K562 (cell line): ENCODE measurements around the gene DNAAF3. TPM values are rescaled to one million over a fixed set of nuclear protein-coding genes. Genes with fewer than 3 reads are reported as not detected.

Experiments used
- ATAC-seq: fragments of 200-7000 bp; cut with Tn5 transposase; 3 replicates; pipeline ENCODE4 v1.9.1; 2020; ENCODE audit warnings: moderate library complexity
- BruUV-seq: library from RNA; stranded (reverse); fragments of 400-500 nt; replicated peaks from 2 replicates; lab custom pipeline; 2021; lab: Mats Ljungman, UMichigan
- CTCF ChIA-PET: fragments of 300-600 bp; formaldehyde crosslinking; extraction: SDS; loops from one replicate; lab custom pipeline; 2021; ENCODE audit warnings: low intra/inter-chr PET ratio; lab: Yijun Ruan, JAX
- POLR2A ChIA-PET: fragments of 300-600, 350-650 bp; sonication (Branson Sonifier 250); formaldehyde crosslinking; extraction: SDS; loops from one replicate; lab custom pipeline; 2021; ENCODE audit warnings: antibody characterized with exemption, inconsistent platforms; lab: Yijun Ruan, JAX
- DNase-seq, 4 experiments: peaks; one replicate each; pipeline versions ENCODE4 v3.0.0 to v3.0.0-alpha.2; 2011 to 2018; ENCODE audit warnings: low spot score in 3 of 4, mixed read lengths in 3 of 4; ENCODE audit errors: extremely low read depth in 1 of 4
- FAIRE-seq: peaks from 2 replicates; lab custom pipeline; 2011; peaks lifted over from hg19 to GRCh38; lab: Jason Lieb, UNC
- H2AFZ ChIP-seq: 2 replicates; pipeline ENCODE4 v1.6.0; 2011; ENCODE audit warnings: low read depth, low read length, control low read depth, inconsistent platforms
- H3K27ac ChIP-seq: fragments of 200-600 bp; 3 replicates; pipeline ENCODE4 v1.8.0; 2011; ENCODE audit warnings: low read depth, mild to moderate bottlenecking, control low read depth, inconsistent platforms, low read length, moderate library complexity, mixed read lengths; ENCODE audit errors: extremely low read depth
- H3K27me3 ChIP-seq, 2 experiments: fragments of 300-600 bp in 1 of 2; 2 replicates in 1 of 2; 3 replicates in 1 of 2; pipeline versions ENCODE4 v1.6.0 to v1.8.0; 2011; ENCODE audit warnings: inconsistent platforms in 2 of 2, low read length in 2 of 2, mild to moderate bottlenecking in 1 of 2, mixed read lengths in 1 of 2, moderate library complexity in 1 of 2; ENCODE audit not compliant: control insufficient read depth in 2 of 2, insufficient read depth in 2 of 2
- H3K36me3 ChIP-seq: fragments of 300-600 bp; 3 replicates; pipeline ENCODE4 v1.8.0; 2011; ENCODE audit warnings: mild to moderate bottlenecking, low read length, inconsistent platforms; ENCODE audit not compliant: control insufficient read depth, insufficient read depth
- H3K4me1 ChIP-seq, 2 experiments: fragments of 200-600 bp in 1 of 2; replicated peaks in 1 of 2; 2 replicates in 1 of 2; 3 replicates in 1 of 2; pipeline versions ENCODE4 v1.5.1 to v1.8.0; 2011; ENCODE audit warnings: inconsistent platforms in 2 of 2, low read length in 2 of 2, mild to moderate bottlenecking in 1 of 2, mixed read lengths in 1 of 2, moderate library complexity in 1 of 2; ENCODE audit not compliant: control insufficient read depth in 2 of 2, insufficient read depth in 2 of 2
- H3K4me2 ChIP-seq: 2 replicates; pipeline ENCODE4 v1.6.1; 2011; ENCODE audit warnings: low read length, control low read depth, inconsistent platforms, mixed read lengths; ENCODE audit not compliant: insufficient read depth
- H3K4me3 ChIP-seq: fragments of 200-600 bp; sonication (generic), shearing (Covaris generic); 2 replicates; pipeline ENCODE4 v1.5.1; 2016; ENCODE audit warnings: control low read depth, inconsistent platforms
- H3K79me2 ChIP-seq: fragments of 200-600 bp; 3 replicates; pipeline ENCODE4 v1.8.0; 2011; ENCODE audit warnings: low read length, inconsistent platforms; ENCODE audit not compliant: control insufficient read depth, insufficient read depth
- H3K9ac ChIP-seq, 2 experiments: 2 replicates each; pipeline versions ENCODE4 v1.6.0 to v1.6.1; 2011; ENCODE audit warnings: low read depth in 2 of 2, low read length in 2 of 2, control low read depth in 1 of 2, inconsistent platforms in 1 of 2, mild to moderate bottlenecking in 1 of 2, mixed read lengths in 1 of 2; ENCODE audit not compliant: insufficient read depth in 1 of 2
- H3K9me1 ChIP-seq: one replicate; pipeline ENCODE4 v1.6.0; 2011; ENCODE audit warnings: inconsistent platforms, mild to moderate bottlenecking, low read length, moderate library complexity; ENCODE audit not compliant: control insufficient read depth, insufficient read depth
- H3K9me3 ChIP-seq: replicated peaks from 2 replicates; pipeline ENCODE4 v1.5.1; 2011; ENCODE audit warnings: low read depth, low read length, inconsistent platforms; ENCODE audit not compliant: control insufficient read depth, insufficient read depth
- H4K20me1 ChIP-seq: replicated peaks from 2 replicates; pipeline ENCODE4 v1.6.1; 2011; ENCODE audit warnings: low read length, inconsistent platforms, mixed read lengths; ENCODE audit not compliant: control insufficient read depth, insufficient read depth
- CHCHD3 ChIP-seq: fragments of 250-450 bp; sonication (Bioruptor Pico); IDR thresholded peaks from 2 replicates; pipeline ENCODE4 v2.1.2; 2022; ENCODE audit warnings: mild to moderate bottlenecking
- CTCFL ChIP-seq: IDR thresholded peaks from 2 replicates; pipeline ENCODE4 v1.6.1; 2011; ENCODE audit warnings: borderline replicate concordance, low read depth, mild to moderate bottlenecking, moderate library complexity, low read length; ENCODE audit not compliant: insufficient read depth, poor library complexity, severe bottlenecking
- HES1 ChIP-seq: fragments of 450-650 bp; IDR thresholded peaks from 2 replicates; pipeline ENCODE4 v1.6.1; 2016; ENCODE audit warnings: low read depth, mild to moderate bottlenecking, moderate library complexity
- KDM4B ChIP-seq, 2 experiments: fragments of 450-650 bp in 1 of 2; sonication (generic) in 1 of 2; IDR thresholded peaks; 2 replicates each; pipeline ENCODE4 v1.6.1; 2016 to 2017; ENCODE audit warnings: borderline replicate concordance in 2 of 2, antibody characterized with exemption in 1 of 2, low read depth in 1 of 2, mild to moderate bottlenecking in 1 of 2
- NR1H2 ChIP-seq: sonication (generic); formaldehyde crosslinking; IDR thresholded peaks from 2 replicates; pipeline ENCODE4 v1.4.0; 2020; ENCODE audit warnings: mild to moderate bottlenecking, missing genetic modification reagents
- RFX5 ChIP-seq: IDR thresholded peaks from 2 replicates; pipeline ENCODE4 v1.6.1; 2011; ENCODE audit warnings: low read depth, mild to moderate bottlenecking, improper control_type of control experiment, low read length
- SREBF1 ChIP-seq: fragments of 150-350 bp; IDR thresholded peaks from 2 replicates; pipeline ENCODE4 v1.6.1; 2014; ENCODE audit warnings: antibody characterized with exemption, low read depth, low read length, borderline replicate concordance
- THRAP3 ChIP-seq: fragments of 450-650 bp; IDR thresholded peaks from 2 replicates; pipeline ENCODE4 v1.6.1; 2016; ENCODE audit warnings: mild to moderate bottlenecking, inconsistent platforms, borderline replicate concordance
- XRCC5 ChIP-seq: fragments of 200-400 bp; formaldehyde crosslinking; IDR thresholded peaks from 2 replicates; pipeline ENCODE4 v1.6.1; 2017; ENCODE audit warnings: low read depth, mild to moderate bottlenecking, low read length
- YBX1 ChIP-seq: fragments of 450-650 bp; IDR thresholded peaks from 2 replicates; pipeline ENCODE4 v1.7.1; 2016; ENCODE audit warnings: mild to moderate bottlenecking
- ZHX1 ChIP-seq: fragments of 150-350 bp; conservative IDR thresholded peaks from 2 replicates; pipeline ENCODE4 v1.6.1; 2014; ENCODE audit warnings: low read length
- ZNF277 ChIP-seq: fragments of 250-450 bp; sonication (Bioruptor Pico); IDR thresholded peaks from 2 replicates; pipeline ENCODE4 v1.8.0; 2022; ENCODE audit warnings: inconsistent platforms, mild to moderate bottlenecking, moderate library complexity, borderline replicate concordance
- ZNF445 ChIP-seq: fragments of 250-450 bp; sonication (Bioruptor Pico); IDR thresholded peaks from 2 replicates; pipeline ENCODE4 v1.4.0; 2020; ENCODE audit warnings: low read depth, mild to moderate bottlenecking, moderate library complexity
- ZNF583 ChIP-seq: fragments of 250-450 bp; sonication (Bioruptor Pico); IDR thresholded peaks from 2 replicates; pipeline ENCODE4 v1.4.0; 2020
- ZNF75A ChIP-seq: fragments of 450-650 bp; formaldehyde crosslinking; IDR thresholded peaks from 2 replicates; pipeline ENCODE4 v1.4.0; 2020; ENCODE audit warnings: mild to moderate bottlenecking
- ZNF76 ChIP-seq: fragments of 250-450 bp; sonication (Bioruptor Pico); IDR thresholded peaks from 2 replicates; pipeline ENCODE4 v1.4.0; 2020; ENCODE audit warnings: mild to moderate bottlenecking, moderate library complexity, borderline replicate concordance
- WGBS: fragments of 100-300 bp; shearing (Covaris generic); methylation state at CpG from one replicate; pipeline ENCODE4 v1.1.6; 2016; ENCODE audit warnings: low coverage, mixed read lengths; ENCODE audit not compliant: insufficient coverage; ENCODE audit errors: missing lambda C conversion rate; 5-methylcytosine and 5-hydroxymethylcytosine counted together
- in situ Hi-C: fragments of 300-500 bp; cut with MboI; formaldehyde crosslinking; loops from 4 replicates; pipeline ENCODE4 v1.15.0; 2018; ENCODE audit warnings: inconsistent platforms, mixed read lengths
- intact Hi-C: fragments of 100-400 bp; cut with micrococcal nuclease; formaldehyde crosslinking; loops from 2 replicates; pipeline ENCODE4 v1.14.2; 2022
- polyA plus RNA-seq, 8 experiments: library from polyadenylated mRNA; depleted of rRNA in 4 of 8; stranded (reverse) in 5 of 8; unstranded in 3 of 8; fragments of >200 nt; fragmentation: Nextera tagmentation in 2 of 8; fragmentation: Illumina TruSeq in 1 of 8; extraction: Ambion mirVana in 2 of 8; extraction: Trizol in 1 of 8; gene quantifications; 2 replicates each; pipeline versions ENCODE4 v1.2.1 to v1.2.3, GENCODE V29; 2011 to 2014; ENCODE audit warnings: inconsistent platforms in 1 of 8, missing spikeins in 1 of 8
- total RNA-seq, 7 experiments: library from RNA; depleted of rRNA in 6 of 7; stranded (reverse); fragments of >200 nt in 6 of 7; fragmentation: Illumina TruSeq in 2 of 7; extraction: Trizol in 2 of 7; gene quantifications; 2 replicates each; pipeline versions ENCODE4 v1.2.1 to v1.2.3, GENCODE V29; 2011 to 2021; ENCODE audit warnings: low replicate concordance in 1 of 7

The DNAAF3 gene
- total and polyA plus RNA-seq, 9 of the 15 experiments (the other 6 are each of a cell fraction or from before 2014, with no cell fraction given), result 21.6 to 61.5 (median 43.0) TPM

GRCh38 chr19:55176076-55176475, 9.7 kb upstream of the DNAAF3 start:
- FAIRE-seq (peak; percentile 82), ATAC-seq (peak; percentile 6; the same call in 1 of the 3 replicates), DNase-seq (peak in 2 of 4 experiments; percentile 44 to 69)
- Histone ChIP-seq H3K4me1 (peaks cover 39 to 58% of the 10 kb centered on the region in 2 experiments), H3K79me2 (no peaks in the 10 kb centered on the region; the same call in 2 of the 3 replicates), H3K9me3 (no peaks in the 10 kb centered on the region), H3K9ac (peak overlapping the region in 1 of 2 experiments; percentile 94; a peak in 2 of 4 replicates), H3K27ac (peak overlapping the region; percentile 75; the same call in 2 of the 3 replicates), H4K20me1 (peaks cover 15% of the 10 kb centered on the region), H3K9me1 (no peaks in the 10 kb centered on the region), H3K27me3 (no peaks in the 10 kb centered on the region), H2AFZ (peak overlapping the region; percentile 62; the same call in 1 of the 2 replicates), H3K36me3 (no peaks in the 10 kb centered on the region), H3K4me2 (peak overlapping the region; percentile 88), H3K4me3 (peak overlapping the region; percentile 60; the same call in 1 of the 2 replicates)
- ChIA-PET CTCF (no interaction called here), POLR2A (interaction anchor here (1.6 to 2.7 kb wide), 4 partner anchors 18 to 231 kb away, joined by 4 to 19 read pairs (median 7); partner anchors contain the start of genes PPP6R1 and UBE2S)
- no TSS peak for BruUV-seq
- intact Hi-C loops (no loop called here), in situ Hi-C loops (no loop called here)
- 33% methylated on average over 2 of the region's 2 CpGs for WGBS
- no peak for TF ChIP-seq ZNF76 (CRISPR knock-in tag)
- no peak for TF ChIP-seq ZNF583
- no peak for TF ChIP-seq NR1H2 (CRISPR knock-in tag)
- no peak for TF ChIP-seq ZNF75A (CRISPR knock-in tag)
- no peak for TF ChIP-seq ZNF445
- no peak for TF ChIP-seq RFX5
- no peak for TF ChIP-seq YBX1
- no peak for TF ChIP-seq HES1
- TF ChIP-seq SREBF1, result no peak
- TF ChIP-seq ZNF277 (CRISPR knock-in tag), result no peak
- no peak for TF ChIP-seq XRCC5
- TF ChIP-seq THRAP3, result no peak
- no peak for TF ChIP-seq ZHX1
- no peak for TF ChIP-seq CHCHD3
- TF ChIP-seq CTCFL, result no peak
- TF ChIP-seq KDM4B (IDR thresholded peaks at IDR 0.05; ENCODE audit: borderline replicate concordance in 2 of 2, low read depth in 1 of 2), result no peak
